HepG2 (cell line): ENCODE data around the gene ASTN2. TPM values are rescaled to one million over a fixed set of nuclear protein-coding genes. Genes with fewer than 3 reads are reported as not detected.

Experiments used
- ATAC-seq: fragments of 200-7000 bp; cut with Tn5 transposase; 3 replicates; pipeline ENCODE4 v1.9.1; 2020; ENCODE audit warnings: mild to moderate bottlenecking, moderate library complexity
- BruUV-seq: library from RNA; stranded (reverse); fragments of 400-500 nt; replicated peaks from 2 replicates; lab custom pipeline; 2021; lab: Mats Ljungman, UMichigan
- CTCF ChIA-PET: fragments of 300-600 bp; formaldehyde crosslinking; extraction: SDS; loops from one replicate; lab custom pipeline; 2021; ENCODE audit warnings: low total read pairs, inconsistent platforms, low intra/inter-chr PET ratio; lab: Yijun Ruan, JAX
- POLR2A ChIA-PET: fragments of 350-600 bp; sonication (Branson Sonifier 250); formaldehyde crosslinking; loops from one replicate; lab custom pipeline; 2020; ENCODE audit warnings: antibody characterized with exemption, inconsistent platforms; lab: Yijun Ruan, JAX
- DNase-seq: peaks from one replicate; pipeline ENCODE4 v3.0.0-alpha.2; 2015; ENCODE audit warnings: low spot score
- FAIRE-seq: peaks from 3 replicates; lab custom pipeline; 2011; peaks lifted over from hg19 to GRCh38; lab: Jason Lieb, UNC
- H2AFZ ChIP-seq: one replicate; pipeline ENCODE4 v1.6.1; 2011; ENCODE audit warnings: low read length, inconsistent platforms
- H3K27ac ChIP-seq: fragments of 300-600 bp; 3 replicates; pipeline ENCODE4 v1.8.0; 2011; ENCODE audit warnings: mixed run types, mild to moderate bottlenecking, mixed read lengths, low read length, inconsistent platforms; ENCODE audit not compliant: insufficient read depth; ENCODE audit errors: extremely low read length
- H3K27me3 ChIP-seq, 2 experiments: fragments of 200-600 bp in 1 of 2; 2 replicates in 1 of 2; 3 replicates in 1 of 2; pipeline versions ENCODE4 v1.6.0 to v1.8.0; 2011; ENCODE audit warnings: low read length in 2 of 2, mild to moderate bottlenecking in 2 of 2, moderate library complexity in 2 of 2, inconsistent platforms in 1 of 2; ENCODE audit not compliant: insufficient read depth in 2 of 2, control insufficient read depth in 1 of 2
- H3K36me3 ChIP-seq, 2 experiments: fragments of 200-600 bp in 1 of 2; replicated peaks in 1 of 2; 2 replicates in 1 of 2; 3 replicates in 1 of 2; pipeline versions ENCODE4 v1.5.1 to v1.8.0; 2011; ENCODE audit warnings: low read length in 2 of 2, inconsistent platforms in 1 of 2; ENCODE audit not compliant: insufficient read depth in 2 of 2, control insufficient read depth in 1 of 2
- H3K4me1 ChIP-seq: 2 replicates; pipeline ENCODE4 v1.5.1; 2012; ENCODE audit warnings: low read length, inconsistent platforms; ENCODE audit not compliant: insufficient read depth
- H3K4me2 ChIP-seq: 2 replicates; pipeline ENCODE4 v1.6.0; 2011; ENCODE audit warnings: low read depth, low read length, inconsistent platforms
- H3K4me3 ChIP-seq, 3 experiments: fragments of 200-600 bp in 1 of 3; sonication (generic), shearing (Covaris generic) in 1 of 3; replicated peaks in 1 of 3; 2 replicates each; pipeline ENCODE4 v1.5.1; 2011 to 2016; ENCODE audit warnings: low read length in 3 of 3, inconsistent platforms in 2 of 3, low read depth in 2 of 3, mild to moderate bottlenecking in 2 of 3, control low read depth in 1 of 3, mixed read lengths in 1 of 3; ENCODE audit not compliant: insufficient read depth in 1 of 3
- H3K79me2 ChIP-seq: one replicate; pipeline ENCODE4 v1.6.1; 2011; ENCODE audit warnings: low read length, inconsistent platforms; ENCODE audit not compliant: insufficient read depth
- H3K9ac ChIP-seq: 2 replicates; pipeline ENCODE4 v1.6.0; 2011; ENCODE audit warnings: mild to moderate bottlenecking, low read depth, low read length, inconsistent platforms; ENCODE audit not compliant: insufficient read depth
- H3K9me3 ChIP-seq: 2 replicates; pipeline ENCODE4 v1.5.1; 2012; ENCODE audit warnings: mild to moderate bottlenecking, low read length
- H4K20me1 ChIP-seq: 2 replicates; pipeline ENCODE4 v1.6.0; 2011; ENCODE audit warnings: inconsistent platforms, mild to moderate bottlenecking, low read length, moderate library complexity; ENCODE audit not compliant: insufficient read depth
- AGO2 ChIP-seq: fragments of 200-400 bp; formaldehyde crosslinking; optimal IDR thresholded peaks from 2 replicates; pipeline ENCODE3; 2017; ENCODE audit warnings: mild to moderate bottlenecking, low read depth, low read length, moderate library complexity
- HNRNPLL ChIP-seq: fragments of 200-400 bp; formaldehyde crosslinking; IDR thresholded peaks from 2 replicates; pipeline ENCODE4 v1.6.1; 2017; ENCODE audit warnings: mild to moderate bottlenecking, low read depth, low read length; ENCODE audit not compliant: poor library complexity, severe bottlenecking
- KDM1A ChIP-seq: IDR thresholded peaks from 2 replicates; pipeline ENCODE4 v1.6.1; 2016; ENCODE audit warnings: missing compliant biosample characterization
- MAFK ChIP-seq, 2 experiments: IDR thresholded peaks in 1 of 2; conservative IDR thresholded peaks in 1 of 2; 2 replicates each; pipeline ENCODE4 v1.6.1; 2011; ENCODE audit warnings: improper control_type of control experiment in 2 of 2, low read length in 2 of 2
- NBN ChIP-seq: fragments of 450-650 bp; conservative IDR thresholded peaks from 2 replicates; pipeline ENCODE4 v1.6.1; 2017
- ZBTB44 ChIP-seq: sonication (generic); formaldehyde crosslinking; IDR thresholded peaks from 2 replicates; pipeline ENCODE4 v1.4.0; 2020; ENCODE audit warnings: missing genetic modification reagents
- ZFP36L2 ChIP-seq: sonication (generic); formaldehyde crosslinking; IDR thresholded peaks from 2 replicates; pipeline ENCODE4 v1.4.0; 2020; ENCODE audit warnings: missing genetic modification reagents
- ZNF550 ChIP-seq: sonication (generic); formaldehyde crosslinking; IDR thresholded peaks from 2 replicates; pipeline ENCODE4 v1.4.0; 2020; ENCODE audit warnings: mild to moderate bottlenecking, missing genetic modification reagents, borderline replicate concordance
- ZNF572 ChIP-seq: sonication (generic); formaldehyde crosslinking; IDR thresholded peaks from 2 replicates; pipeline ENCODE4 v1.5.1; 2020; ENCODE audit warnings: mild to moderate bottlenecking, missing genetic modification reagents
- ZNF616 ChIP-seq: sonication (generic); formaldehyde crosslinking; IDR thresholded peaks from 2 replicates; pipeline ENCODE4 v1.5.0; 2020; ENCODE audit warnings: low read depth, mild to moderate bottlenecking, missing genetic modification reagents
- WGBS: methylation state at CpG from one replicate; pipeline ENCODE4 v1.1.6; 2017; ENCODE audit warnings: low lambda C conversion rate; 5-methylcytosine and 5-hydroxymethylcytosine counted together
- in situ Hi-C: cut with HindIII; loops from 2 replicates; pipeline ENCODE4 v1.10.0; 2017; ENCODE audit warnings: low pct_unique_long_range_greater_than_20kb; ENCODE audit not compliant: extremely low pct_ligation_motif_present
- intact Hi-C: fragments of 100-400 bp; cut with micrococcal nuclease; formaldehyde crosslinking; loops from one replicate; pipeline ENCODE4 v1.10.0; 2022; ENCODE audit not compliant: unreplicated experiment
- polyA plus RNA-seq, 8 experiments: library from polyadenylated mRNA; depleted of rRNA in 3 of 8; stranded (reverse) in 7 of 8; unstranded in 1 of 8; fragments of >200 nt; fragmentation: Illumina TruSeq in 4 of 8; extraction: Trizol in 4 of 8; gene quantifications; 2 replicates each; pipeline versions ENCODE4 v1.2.1 to v1.2.3, GENCODE V29; 2011 to 2016; ENCODE audit warnings: low read depth in 4 of 8, missing spikeins in 1 of 8, mixed read lengths in 1 of 8; ENCODE audit not compliant: insufficient read depth in 1 of 8
- total RNA-seq, 5 experiments: library from RNA; depleted of rRNA; stranded (reverse); fragments of >200 nt; fragmentation: Illumina TruSeq; extraction: Trizol; gene quantifications; 2 replicates each; pipeline ENCODE4 v1.2.3, GENCODE V29; 2016; ENCODE audit warnings: low read depth in 1 of 5
- TF ChIP-seq, protein P1 (sequence below): sonication (generic); formaldehyde crosslinking; IDR thresholded peaks from 2 replicates; pipeline ENCODE4 v1.4.0; 2020; ENCODE audit warnings: mild to moderate bottlenecking, missing genetic modification reagents
- TF ChIP-seq, protein P2 (sequence below): IDR thresholded peaks from 2 replicates; pipeline ENCODE4 v1.6.1; 2016
- TF ChIP-seq, protein P3 (sequence below): sonication (generic); formaldehyde crosslinking; IDR thresholded peaks from 2 replicates; pipeline ENCODE4 v1.8.1; 2023; ENCODE audit warnings: mild to moderate bottlenecking, moderate library complexity, missing genetic modification reagents

Gene ASTN2
- total and polyA plus RNA-seq, 2 of the 13 experiments (the other 11 are each of a cell fraction or from before 2014, with no cell fraction given), result 5.2 to 13.5 TPM

DNA sequence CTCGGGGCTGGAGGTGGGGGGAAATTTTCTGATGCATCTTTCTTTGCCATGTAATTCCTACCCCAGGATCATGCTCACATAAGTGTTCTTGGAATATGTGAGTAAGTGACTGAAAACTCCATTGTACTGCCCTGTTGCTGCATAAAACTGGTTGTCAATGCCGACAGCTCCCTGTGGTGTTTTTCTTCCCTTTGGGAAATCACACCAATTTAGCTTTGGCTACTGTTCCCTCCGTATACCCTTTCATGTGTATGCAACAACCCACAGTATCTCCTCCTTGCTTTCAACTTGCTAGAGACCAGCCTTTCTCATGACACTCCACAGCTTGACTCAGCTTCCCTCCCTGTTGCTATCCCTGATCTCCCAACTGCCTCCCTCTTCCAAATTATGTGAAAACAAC lies 487.1 kb downstream of the ASTN2 start:
- no peaks in the 10 kb centered on the region for H3K79me2 ChIP-seq
- in situ Hi-C loops, result no loop called here

DNA sequence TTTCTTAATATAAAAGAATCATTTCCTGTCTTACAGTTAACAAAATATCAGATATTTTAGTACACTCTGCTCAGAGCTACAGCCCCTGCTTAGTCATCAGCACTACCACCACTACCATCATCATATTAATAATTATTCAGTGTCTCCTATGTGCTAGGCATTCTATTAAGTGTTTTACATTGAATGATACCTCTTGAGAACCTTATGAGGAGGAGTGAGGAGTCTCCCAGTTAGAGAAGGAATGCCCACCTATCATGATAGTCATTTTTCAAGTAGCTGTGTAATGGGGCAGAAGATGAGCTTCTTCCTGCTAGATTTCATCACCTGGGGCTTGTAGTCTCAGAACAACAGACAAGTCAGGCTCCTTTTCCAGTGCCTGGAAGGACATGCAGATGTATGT lies 489.7 kb downstream of the ASTN2 start:
- intact Hi-C loops (no loop called here), in situ Hi-C loops (no loop called here)
- H3K4me3 ChIP-seq, result no peak overlapping the region
- no peak for ATAC-seq
- no peaks in the 10 kb centered on the region for H3K27me3 ChIP-seq
- H3K79me2 ChIP-seq, result no peaks in the 10 kb centered on the region
- H3K4me1 ChIP-seq, result no peaks in the 10 kb centered on the region
- H3K9me3 ChIP-seq, result no peaks in the 10 kb centered on the region
- H3K4me2 ChIP-seq, result no peak overlapping the region
- no TSS peak for BruUV-seq
- no peak for DNase-seq
- H3K9ac ChIP-seq, result no peak overlapping the region
- H2AFZ ChIP-seq, result no peak overlapping the region
- FAIRE-seq, result no peak
- H4K20me1 ChIP-seq, result no peaks in the 10 kb centered on the region
- CTCF ChIA-PET, result no interaction called here
- POLR2A ChIA-PET, result no interaction called here
- H3K36me3 ChIP-seq, result no peaks in the 10 kb centered on the region
- H3K27ac ChIP-seq, result no peak overlapping the region
- no peak for TF ChIP-seq NBN
- no peak for TF ChIP-seq MAFK (conservative IDR thresholded peaks at IDR 0.05 in 1 of 2, IDR thresholded peaks at IDR 0.05 in 1 of 2; ENCODE audit: low read length in 2 of 2)
- TF ChIP-seq ZNF572 (CRISPR knock-in tag), result no peak
- no peak for TF ChIP-seq AGO2
- TF ChIP-seq, protein P1, sequence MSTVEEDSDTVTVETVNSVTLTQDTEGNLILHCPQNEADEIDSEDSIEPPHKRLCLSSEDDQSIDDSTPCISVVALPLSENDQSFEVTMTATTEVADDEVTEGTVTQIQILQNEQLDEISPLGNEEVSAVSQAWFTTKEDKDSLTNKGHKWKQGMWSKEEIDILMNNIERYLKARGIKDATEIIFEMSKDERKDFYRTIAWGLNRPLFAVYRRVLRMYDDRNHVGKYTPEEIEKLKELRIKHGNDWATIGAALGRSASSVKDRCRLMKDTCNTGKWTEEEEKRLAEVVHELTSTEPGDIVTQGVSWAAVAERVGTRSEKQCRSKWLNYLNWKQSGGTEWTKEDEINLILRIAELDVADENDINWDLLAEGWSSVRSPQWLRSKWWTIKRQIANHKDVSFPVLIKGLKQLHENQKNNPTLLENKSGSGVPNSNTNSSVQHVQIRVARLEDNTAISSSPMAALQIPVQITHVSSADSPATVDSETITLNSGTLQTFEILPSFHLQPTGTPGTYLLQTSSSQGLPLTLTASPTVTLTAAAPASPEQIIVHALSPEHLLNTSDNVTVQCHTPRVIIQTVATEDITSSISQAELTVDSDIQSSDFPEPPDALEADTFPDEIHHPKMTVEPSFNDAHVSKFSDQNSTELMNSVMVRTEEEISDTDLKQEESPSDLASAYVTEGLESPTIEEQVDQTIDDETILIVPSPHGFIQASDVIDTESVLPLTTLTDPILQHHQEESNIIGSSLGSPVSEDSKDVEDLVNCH (CRISPR knock-in tag), result no peak
- no peak for TF ChIP-seq ZNF616 (CRISPR knock-in tag)
- TF ChIP-seq HNRNPLL, result no peak
- TF ChIP-seq, protein P2, sequence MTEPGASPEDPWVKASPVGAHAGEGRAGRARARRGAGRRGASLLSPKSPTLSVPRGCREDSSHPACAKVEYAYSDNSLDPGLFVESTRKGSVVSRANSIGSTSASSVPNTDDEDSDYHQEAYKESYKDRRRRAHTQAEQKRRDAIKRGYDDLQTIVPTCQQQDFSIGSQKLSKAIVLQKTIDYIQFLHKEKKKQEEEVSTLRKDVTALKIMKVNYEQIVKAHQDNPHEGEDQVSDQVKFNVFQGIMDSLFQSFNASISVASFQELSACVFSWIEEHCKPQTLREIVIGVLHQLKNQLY, result no peak
- TF ChIP-seq KDM1A (CRISPR knock-in tag), result no peak

More for the DNA sequence above, 487.1 kb downstream of the ASTN2 start:
- Histone ChIP-seq H3K4me3 (no peak overlapping the region), H2AFZ (no peak overlapping the region), H3K9ac (no peak overlapping the region), H3K36me3 (no peaks in the 10 kb centered on the region), H3K9me3 (no peaks in the 10 kb centered on the region), H3K4me1 (no peaks in the 10 kb centered on the region), H4K20me1 (no peaks in the 10 kb centered on the region), H3K4me2 (no peak overlapping the region), H3K27me3 (no peaks in the 10 kb centered on the region), H3K27ac (no peak overlapping the region)
- 11% methylated on average over 3 of the region's 3 CpGs for WGBS
- intact Hi-C loops, result no loop called here
- ChIA-PET POLR2A (no interaction called here), CTCF (no interaction called here)
- TF ChIP-seq, protein P3, sequence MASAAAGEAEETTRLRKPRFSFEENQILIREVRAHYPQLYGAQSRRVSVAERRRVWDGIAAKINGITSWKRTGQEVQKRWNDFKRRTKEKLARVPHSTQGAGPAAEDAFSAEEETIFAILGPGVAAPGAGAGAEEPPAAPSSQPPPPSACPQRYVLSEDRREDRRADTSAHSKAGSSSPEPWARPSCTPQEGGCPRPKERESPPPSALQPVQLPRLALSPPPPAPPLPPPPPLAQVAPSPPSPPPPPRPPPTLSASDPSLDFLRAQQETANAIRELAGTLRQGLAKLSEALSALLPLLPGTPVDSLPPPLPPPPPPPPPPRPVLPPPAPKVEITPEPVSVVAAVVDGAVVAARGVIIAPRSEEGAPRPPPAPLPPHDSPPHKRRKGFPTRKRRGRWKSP (CRISPR knock-in tag), result no peak
- TF ChIP-seq ZBTB44 (no peak), ZFP36L2 (CRISPR knock-in tag) (no peak), ZNF550 (CRISPR knock-in tag) (no peak)
- no peak for DNase-seq
- FAIRE-seq, result no peak
- ATAC-seq, result no peak
- no TSS peak for BruUV-seq
